HTERT RPE-1 (cell line): Measurements from ENCODE around the gene NRSN2.
"Not testable (repeated sequence)": the region's sequence is repeated elsewhere in the genome, so short reads cannot be mapped to it uniquely, and the experiment has no call there.

Experiments
- in situ Hi-C: fragments of 300-500 bp; cut with MboI; formaldehyde crosslinking; loops from 4 replicates; pipeline ENCODE4 v1.14.3; 2020; ENCODE audit warnings: low sequenced_read_pairs

The NRSN2 gene

DNA sequence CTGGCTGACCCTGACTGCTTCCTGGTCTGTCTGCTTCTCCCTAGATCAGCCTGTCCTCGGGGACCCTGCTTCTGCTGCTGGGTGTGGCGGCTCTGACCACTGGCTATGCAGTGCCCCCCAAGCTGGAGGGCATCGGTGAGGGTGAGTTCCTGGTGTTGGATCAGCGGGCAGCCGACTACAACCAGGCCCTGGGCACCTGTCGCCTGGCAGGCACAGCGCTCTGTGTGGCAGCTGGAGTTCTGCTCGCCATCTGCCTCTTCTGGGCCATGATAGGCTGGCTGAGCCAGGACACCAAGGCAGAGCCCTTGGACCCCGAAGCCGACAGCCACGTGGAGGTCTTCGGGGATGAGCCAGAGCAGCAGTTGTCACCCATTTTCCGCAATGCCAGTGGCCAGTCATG lies 6.3 kb downstream of the NRSN2 start:
- in situ Hi-C loops: no loop called here

DNA sequence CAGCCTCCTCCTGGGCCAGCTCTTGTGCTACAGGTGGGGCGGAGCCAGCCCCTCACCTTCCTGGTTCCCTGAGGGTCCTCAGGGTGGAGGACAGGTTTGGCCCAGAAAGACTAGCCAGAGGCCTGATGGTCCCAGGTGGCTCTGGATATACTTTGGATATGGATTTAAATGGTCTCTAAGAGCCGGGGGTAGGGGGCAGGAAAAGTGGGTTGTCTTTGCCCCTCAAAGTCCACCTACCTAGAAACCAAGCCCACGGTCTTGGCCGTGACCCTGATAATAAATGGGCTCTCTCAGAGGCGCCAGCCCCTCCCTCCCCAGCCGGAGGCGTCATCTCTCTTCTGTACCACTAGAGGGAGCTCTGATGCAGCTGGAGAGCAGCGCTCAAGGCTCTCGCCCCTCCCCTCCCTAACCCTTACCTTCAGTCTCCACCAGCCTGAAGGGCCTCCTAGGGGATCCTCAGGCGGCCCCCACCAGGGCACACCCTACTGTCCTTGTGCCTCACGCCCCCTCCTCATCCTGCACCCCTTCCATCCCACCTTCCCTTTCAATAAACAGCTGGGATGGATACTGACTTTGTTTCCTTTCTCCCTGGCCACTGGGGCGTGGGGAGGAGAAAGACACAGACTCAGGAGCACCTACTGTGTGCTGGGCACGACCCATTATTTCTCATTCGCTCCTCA lies 7.5 kb downstream of the NRSN2 start:
- in situ Hi-C loops: no loop called here

DNA sequence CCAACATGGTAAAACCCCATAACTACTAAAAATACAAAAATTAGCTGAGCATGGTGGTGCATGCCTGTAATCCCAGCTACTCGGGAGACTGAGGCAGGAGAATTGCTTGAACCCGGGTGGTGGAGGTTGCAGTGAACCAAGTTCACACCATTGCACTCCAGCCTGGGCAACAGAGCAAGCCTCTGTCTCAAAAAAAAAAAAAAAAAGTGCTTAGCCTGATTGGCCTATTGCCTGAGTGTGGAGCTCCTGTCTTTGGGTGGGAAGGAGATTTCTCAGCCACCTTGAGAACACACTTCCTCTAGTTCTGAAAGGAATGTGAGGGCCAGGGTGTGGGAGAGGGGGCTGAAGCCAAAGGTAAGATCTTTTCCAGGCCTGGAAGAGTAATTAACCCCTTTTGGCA lies 9.2 kb downstream of the NRSN2 start:
- in situ Hi-C loops: not testable (repeated sequence)

DNA sequence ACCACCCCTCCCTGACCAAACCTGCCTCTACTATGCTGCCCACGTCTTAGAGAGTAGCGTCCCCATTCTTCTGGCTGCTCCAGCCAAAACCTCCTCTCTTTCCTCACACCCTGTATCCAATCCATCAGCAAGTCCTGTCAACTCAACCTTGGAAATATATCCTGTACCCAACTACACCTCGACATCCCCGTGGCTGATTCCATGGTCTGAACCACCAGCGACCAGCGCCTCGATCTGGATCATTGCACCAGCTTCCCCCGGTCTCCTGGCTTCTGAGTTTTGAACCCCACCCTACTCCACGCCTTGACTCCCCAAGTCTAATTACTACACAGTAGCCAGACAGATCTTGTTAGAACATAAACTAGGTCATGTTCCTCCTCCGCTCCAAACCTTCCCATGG lies 9.8 kb downstream of the NRSN2 start:
- in situ Hi-C loops: no loop called here

DNA sequence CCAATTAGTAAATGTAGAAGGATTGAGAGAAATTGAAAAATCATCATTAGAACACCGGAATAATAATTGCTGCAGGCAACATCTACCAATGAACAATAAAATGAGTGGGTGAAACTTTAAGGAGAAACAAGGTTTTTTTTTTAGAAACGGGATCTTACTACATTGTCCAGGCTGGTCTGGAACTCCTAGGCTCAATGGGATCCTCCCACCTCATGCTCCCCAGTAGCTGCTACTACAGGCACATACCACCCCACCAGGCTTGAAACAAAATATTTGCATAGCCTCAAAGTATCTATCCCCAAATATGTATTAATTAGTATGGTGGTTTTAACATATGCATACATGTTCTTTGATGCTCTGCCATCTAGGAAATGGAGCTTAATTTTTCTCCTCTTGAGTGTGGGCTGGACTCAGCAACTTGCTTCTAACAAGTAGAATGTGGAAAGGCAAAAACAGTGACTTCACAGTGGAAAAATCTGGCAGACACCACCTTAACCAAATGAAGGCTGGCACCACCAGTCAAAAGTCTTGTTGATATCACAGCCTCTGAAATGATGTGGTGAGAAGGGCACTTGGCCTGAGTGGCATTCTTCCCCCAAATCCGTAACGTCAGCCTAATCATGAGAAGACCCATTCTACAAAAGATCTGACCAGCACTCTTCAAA lies 12.1 kb downstream of the NRSN2 start:
- in situ Hi-C loops: no loop called here

DNA sequence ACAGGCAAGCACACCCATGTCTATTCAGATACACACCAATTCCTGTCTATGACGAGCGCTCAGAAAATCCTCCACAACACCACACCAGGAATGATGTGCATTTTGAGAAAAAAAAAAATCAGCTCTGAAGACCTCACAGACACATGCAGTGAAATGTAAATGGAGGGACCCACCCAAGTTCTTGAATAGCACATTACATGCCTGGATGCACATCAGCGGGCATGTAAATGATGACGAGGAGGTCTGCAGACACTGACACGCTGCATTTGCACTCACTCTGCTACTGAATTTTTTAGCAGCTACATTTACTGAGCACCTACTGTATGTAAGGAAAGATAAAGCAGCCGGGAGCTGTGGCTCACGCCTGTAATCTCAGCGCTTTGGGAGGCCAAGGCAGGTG lies 14.7 kb downstream of the NRSN2 start:
- in situ Hi-C loops: no loop called here

DNA sequence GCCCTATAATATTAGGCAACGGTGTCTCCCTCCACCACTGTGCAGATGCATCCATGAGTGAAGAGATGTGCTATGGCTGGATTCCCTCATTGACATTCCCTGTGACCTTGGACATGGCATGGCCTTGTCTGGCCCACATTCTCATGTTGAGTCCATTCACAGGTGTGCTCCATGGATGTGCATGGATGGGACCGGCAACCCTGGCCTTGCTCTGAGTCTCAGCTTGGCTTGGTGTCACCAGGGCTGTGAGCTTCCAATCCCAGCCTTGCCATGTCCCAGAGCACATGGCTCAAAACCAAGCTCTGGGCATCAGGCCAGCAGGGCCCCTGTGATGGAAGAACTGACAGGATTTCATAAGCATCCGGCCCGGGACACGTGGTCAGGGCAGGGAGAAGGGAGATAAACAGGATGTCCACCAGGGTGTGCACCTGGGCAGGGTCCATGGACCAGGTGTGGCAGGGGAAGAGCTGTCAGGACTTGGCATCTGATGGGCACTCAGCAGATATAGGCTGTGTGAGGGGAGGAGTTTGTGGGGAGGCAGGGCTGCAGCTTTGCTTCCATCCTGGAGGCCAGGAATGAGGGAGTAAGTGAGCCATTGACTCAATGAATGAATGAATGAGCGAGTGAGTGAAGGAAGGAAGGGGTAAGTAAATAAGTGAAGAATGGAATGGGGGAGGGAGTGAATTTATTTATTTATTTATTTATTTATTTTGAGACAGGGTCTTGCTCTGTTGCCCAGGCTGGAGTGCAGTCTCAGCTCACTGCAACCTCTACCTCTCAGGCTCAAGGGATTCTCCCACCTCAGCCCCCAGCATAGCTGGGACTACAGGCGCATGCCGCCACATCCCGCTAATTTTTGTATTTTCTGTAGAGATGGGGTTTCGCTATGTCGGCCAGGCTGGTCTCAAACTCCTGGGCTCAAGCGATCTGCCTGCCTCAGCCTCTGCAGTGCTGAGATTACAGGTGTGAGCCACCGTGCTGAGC lies 15.7 kb downstream of the NRSN2 start:
- in situ Hi-C loops: no loop called here

DNA sequence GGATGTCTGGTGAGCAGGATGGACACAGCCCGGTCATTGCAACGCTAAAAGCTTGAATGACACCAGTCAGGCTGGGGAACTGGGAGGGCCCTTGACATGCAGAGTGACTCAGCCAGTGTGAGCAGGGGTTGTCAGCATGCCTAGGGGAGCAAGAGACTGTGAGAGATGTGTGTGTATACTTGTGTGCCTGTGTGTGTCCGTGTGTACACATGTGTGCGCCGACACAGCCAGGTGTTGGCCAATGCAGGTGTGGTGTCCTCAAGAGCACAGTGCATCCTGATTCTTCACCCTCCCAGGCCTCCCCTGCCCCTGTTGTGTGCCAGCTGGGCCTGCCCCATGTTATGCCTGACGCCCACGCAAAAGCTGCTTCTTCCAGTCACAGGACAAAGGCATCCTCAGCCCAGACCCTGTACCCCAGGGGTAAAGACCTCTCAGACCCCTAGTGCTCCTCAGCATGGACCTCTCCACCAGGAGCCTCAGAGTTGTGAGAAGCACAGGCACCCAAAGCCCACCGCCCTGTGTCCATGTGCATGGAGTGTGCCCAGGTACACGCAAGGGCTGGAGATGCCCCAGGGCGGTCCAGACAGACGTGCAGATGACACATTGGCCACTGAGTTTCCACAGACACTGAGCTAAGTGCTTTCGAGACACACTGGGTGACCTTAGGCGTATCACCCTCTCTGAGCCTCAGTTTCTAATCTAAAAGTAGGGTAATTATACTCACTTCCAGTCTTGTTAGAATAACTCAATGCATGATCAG lies 16.6 kb downstream of the NRSN2 start:
- in situ Hi-C loops: no loop called here

DNA sequence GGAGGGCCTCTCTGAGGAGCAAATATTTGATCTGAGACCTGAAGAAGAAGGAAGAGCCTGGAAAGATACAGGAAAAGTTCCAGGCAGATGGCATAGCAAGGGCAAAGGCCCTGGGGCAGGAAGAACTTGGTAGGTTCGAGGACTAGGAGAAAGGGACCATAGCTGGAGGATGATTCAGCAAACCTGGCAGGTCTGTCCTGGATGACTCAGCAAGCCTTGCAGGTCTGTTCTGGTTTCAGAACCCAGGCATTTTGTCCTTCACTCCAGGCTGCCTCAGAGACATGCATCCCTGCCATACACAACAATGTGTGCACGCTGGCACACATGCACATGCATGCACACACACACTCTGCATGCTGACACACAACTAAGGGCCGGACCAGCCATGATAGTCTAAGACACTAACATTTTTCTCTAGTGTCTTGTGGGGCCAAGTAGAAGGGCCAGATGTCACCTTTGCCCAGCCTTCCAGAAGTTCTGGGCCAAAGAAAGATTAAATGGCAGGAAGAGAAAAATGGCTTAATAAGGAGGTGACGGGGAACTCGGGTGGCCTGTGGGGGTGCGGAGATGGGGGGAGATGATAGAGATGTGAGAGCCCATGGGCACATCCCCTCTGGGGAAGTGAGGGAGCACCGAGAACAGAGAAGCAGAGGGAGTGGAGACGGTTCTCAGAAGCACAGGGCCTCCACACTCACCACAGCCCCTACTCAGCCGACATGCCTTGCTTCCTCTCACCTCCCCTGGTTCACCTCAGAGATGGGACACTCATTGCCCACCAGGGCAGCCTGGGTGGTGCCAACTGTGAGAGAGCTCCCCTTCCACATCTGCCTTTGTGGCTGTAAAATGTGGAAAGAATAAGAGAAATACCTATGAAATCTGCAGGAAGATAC lies 18.2 kb downstream of the NRSN2 start:
- in situ Hi-C loops: no loop called here

DNA sequence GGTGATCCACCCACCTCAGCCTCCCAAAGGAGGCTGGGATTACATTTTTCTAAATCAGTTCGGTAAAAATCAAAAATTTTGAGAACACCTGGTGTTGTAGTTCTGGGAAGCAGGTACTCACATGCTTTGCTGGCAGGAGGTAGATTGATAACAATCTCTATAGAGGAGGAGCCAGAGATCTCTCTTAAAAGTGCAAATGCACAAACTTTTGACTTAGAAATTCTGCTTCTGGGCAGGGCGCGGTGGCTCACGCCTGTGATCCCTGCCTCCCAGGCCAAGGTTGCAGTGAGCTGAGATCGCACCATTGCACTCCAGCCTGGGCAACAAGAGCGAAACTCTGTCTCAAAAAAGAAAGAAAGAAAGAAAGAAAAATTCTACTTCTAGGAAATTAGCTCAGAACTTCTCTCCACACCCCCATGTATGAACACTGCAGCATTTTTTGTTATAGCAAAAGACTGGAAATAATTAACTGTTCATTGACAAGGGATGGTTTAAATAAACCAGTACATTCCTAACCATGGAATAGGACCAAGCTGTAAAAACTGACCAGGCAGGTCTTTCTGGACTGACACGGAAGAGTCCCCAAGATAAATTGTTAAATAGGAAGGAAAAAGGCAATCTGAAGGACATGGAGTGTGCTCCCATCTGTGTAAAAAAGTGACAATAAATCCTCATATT lies 19.3 kb downstream of the NRSN2 start:
- in situ Hi-C loops: no loop called here

DNA sequence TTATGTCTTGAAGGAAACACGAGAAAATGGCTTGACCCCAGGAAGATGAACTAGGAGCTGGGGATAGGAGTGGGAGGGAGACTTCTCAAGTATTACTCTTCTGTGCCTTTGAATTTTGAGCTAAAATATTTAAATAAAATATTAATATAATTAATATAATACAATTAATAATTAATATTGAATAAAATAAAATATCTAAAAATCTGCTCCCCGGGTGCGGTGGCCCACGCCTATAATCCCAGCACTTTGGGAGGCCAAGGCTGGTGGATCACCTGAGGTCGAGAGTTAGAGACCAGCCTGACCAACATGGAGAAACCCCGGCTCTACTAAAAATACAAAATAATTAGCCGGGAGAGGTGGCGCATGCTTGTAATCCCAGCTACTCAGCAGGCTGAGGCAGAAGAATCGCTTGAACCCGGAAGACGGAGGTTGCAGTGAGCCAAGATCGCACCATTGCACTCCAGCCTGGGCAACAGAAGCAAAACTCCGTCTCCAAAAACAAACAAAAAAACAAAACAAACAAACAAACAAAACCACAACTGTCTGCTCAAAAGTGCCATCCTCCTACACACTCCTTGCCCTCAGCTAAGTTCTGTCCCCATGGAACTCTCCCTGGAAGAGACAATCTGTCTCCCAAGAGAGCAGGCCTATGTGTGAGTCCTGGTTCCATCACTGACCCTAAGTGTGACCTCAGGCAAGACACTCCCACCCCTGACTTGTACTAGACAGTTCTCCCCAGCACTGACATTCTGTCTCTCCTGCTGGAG lies 20.0 kb downstream of the NRSN2 start:
- in situ Hi-C loops: no loop called here

DNA sequence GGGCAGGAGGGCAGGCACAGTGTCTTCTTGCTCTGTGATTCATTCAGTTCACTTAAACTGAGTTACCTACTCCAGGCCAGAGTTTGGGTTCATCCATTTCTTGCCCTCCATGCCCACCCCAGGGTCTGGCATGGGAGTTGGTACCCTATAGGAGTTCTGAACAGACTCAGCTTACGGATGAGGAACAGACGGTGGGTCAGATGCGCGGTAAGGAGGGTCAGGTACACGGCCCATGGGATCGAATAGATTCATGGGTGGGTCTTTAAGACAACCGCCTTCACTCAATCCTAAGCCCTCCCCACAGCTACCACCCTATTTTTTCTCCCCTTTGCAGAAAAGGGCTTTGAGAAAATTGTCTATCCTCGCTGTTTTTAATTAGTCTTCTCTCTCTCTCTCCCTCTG lies 20.6 kb downstream of the NRSN2 start:
- in situ Hi-C loops: no loop called here

DNA sequence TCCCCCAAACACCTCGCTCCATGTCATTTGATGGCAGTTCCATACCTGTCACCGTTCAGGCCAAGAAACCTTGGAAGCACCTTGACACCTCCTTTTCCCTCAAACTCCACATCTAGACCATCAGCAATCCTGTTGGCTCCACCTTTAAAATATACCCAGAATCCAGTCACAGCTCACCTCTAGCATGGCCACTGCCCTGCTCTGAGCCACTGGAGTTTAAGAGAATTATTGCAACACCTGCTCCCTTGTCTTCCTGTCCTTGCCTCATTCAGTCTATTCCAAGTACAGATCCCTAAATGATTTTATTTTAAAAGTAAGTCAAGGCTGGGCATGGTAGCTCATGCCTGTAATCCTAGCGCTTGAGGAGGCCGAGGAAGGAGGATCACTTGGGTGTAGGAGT lies 22.0 kb downstream of the NRSN2 start:
- in situ Hi-C loops: no loop called here

DNA sequence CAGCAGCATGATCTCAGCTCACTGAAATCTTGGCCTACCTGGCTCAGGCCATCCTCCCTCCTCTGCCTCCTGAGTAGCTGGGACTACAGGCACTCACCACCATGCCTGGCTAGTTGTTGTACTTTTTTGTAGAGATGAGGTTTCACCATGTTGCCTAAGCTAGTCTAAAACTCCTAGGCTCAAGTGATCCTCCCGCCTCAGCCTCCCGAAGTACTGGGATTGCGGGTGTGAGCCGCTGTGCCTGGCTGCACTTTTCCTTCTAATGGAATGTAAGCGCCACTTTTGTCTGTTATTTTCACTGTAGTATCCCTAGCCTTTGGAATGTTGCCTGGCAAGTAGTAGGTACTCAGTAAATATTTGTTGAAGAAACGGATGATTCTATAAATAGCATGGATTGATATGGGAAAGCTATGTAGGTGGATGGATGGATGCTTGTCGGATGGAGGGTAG lies 23.3 kb downstream of the NRSN2 start:
- in situ Hi-C loops: no loop called here

DNA sequence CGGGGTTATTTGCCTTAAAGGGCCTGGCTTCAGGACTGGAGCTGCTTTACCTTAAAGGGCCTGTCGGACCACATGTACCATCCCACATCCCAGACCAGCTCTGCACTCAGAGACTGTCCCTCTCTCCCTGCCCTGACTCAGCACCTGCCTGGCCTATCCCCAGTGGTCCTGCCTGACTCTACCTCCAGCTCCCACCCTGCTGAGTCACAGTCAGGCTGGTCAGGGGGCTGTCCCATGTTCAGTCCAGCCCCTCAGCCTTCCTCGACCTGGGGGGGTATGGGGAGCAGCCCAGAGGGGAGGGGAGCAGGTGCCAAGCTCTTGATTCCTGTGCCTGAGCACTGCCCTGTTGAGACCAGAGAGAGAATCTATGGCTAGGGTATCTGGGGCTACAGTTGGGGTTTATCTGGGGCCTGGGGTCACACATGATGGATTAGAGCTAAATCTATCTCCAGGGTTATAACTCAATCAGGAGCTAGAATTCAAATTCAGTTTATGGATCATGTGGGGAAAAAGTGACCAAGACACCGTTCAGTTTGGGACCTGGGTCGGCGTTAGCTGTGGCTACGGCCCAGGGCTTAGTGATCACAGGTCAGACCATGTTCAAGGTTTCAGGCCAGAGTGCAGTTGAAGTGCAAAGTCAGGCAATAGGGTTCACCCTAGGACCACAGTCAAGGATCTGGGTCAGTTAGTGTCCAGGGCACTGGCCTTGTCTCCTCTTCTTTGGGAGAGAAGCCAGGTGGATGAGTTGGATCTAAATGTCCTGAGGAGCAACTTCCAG lies 24.3 kb downstream of the NRSN2 start:
- in situ Hi-C loops: no loop called here

DNA sequence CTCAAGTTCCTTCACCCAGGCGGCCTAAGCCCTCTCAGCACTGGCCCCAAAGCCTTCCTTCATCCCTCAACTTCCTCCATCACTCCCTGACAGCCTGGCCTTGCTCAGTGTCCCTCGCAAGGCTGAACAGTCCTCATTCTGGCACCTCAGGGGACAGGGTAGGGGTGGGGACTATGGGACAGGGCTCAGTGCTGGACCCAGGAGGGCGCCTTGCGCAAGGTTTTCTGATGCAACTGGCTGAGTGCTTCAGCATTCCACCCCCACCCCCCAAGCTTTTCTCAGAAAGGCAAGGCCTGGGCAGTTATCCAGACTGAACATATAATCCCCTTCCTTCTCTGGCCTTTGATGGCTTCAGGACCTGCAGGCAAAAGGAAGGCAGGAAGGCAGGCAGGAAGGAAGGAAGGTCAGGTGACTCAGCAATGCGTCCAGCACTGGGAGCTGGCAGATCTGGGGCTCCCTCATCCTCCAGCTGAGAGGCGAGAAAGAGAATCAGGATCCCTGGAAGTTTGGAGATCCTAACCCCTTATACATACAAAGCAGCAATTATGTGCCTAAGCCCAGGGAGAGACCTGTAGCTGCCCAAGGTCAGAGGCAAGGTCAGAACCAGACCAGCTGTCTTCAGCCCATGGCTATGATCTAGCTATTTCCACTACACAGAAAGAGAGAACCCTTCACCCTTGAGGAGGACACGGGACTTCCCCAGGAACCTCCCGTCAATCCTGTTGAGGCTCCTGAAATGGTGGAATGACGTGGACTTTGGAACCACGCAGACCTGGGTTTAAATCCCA lies 25.0 kb downstream of the NRSN2 start:
- in situ Hi-C loops: no loop called here

DNA sequence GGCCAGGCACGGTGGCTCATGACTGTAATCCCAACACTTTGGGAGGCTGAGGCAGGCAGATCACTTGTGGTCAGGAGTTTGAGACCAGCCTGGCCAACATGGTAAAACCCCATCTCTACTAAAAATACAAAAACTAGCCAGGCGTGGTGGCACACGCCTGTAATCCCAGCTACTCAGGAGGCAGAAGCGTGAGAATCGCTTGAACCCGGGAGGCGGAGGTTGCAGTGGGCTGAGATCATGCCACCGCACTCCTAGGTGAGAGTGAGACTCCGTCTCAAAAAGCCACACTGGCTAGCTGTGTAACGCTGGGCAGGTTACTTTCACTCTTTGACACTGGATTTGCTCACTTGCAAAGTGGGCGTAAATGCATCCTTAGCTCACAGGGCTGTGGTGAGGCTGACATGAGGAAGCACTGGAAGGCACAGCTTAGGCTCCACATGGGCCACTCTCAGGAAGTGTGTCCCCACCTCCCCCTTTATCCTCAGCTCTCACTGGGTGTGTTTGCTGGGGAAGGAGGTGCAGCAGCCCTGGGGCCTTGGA lies 25.7 kb downstream of the NRSN2 start:
- in situ Hi-C loops: not testable (repeated sequence)
